WERI-Rb-1 (cell line): ENCODE measurements around the gene C19orf12.

Experiments
- DNase-seq: peaks from one replicate; pipeline ENCODE4 v3.0.0-alpha.2; 2020
- H3K27ac ChIP-seq: fragments of 250-450 bp; sonication (Bioruptor Pico); 2 replicates; pipeline ENCODE4 v1.5.1; 2020; ENCODE audit warnings: mild to moderate bottlenecking, moderate library complexity
- H3K27me3 ChIP-seq: fragments of 250-450 bp; sonication (Bioruptor Pico); 2 replicates; pipeline ENCODE4 v1.5.1; 2021; ENCODE audit warnings: mild to moderate bottlenecking, low read depth, moderate library complexity; ENCODE audit not compliant: insufficient read depth, severe bottlenecking
- H3K36me3 ChIP-seq: fragments of 250-450 bp; sonication (Bioruptor Pico); 2 replicates; pipeline ENCODE4 v1.5.1; 2020; ENCODE audit warnings: mild to moderate bottlenecking, moderate library complexity
- H3K4me3 ChIP-seq: 2 replicates; pipeline ENCODE4 v1.5.1; 2011; ENCODE audit warnings: low read depth, mild to moderate bottlenecking, control low read depth, low read length
- H3K9me3 ChIP-seq: fragments of 250-450 bp; sonication (Bioruptor Pico); 2 replicates; pipeline ENCODE4 v1.5.1; 2021; ENCODE audit warnings: mild to moderate bottlenecking, moderate library complexity; ENCODE audit not compliant: severe bottlenecking
- TF ChIP-seq, protein P1 (sequence below): IDR thresholded peaks from 2 replicates; pipeline ENCODE4 v1.5.1; 2011; ENCODE audit warnings: low read depth, mild to moderate bottlenecking, control low read depth, inconsistent platforms, low read length

C19orf12 gene

DNA sequence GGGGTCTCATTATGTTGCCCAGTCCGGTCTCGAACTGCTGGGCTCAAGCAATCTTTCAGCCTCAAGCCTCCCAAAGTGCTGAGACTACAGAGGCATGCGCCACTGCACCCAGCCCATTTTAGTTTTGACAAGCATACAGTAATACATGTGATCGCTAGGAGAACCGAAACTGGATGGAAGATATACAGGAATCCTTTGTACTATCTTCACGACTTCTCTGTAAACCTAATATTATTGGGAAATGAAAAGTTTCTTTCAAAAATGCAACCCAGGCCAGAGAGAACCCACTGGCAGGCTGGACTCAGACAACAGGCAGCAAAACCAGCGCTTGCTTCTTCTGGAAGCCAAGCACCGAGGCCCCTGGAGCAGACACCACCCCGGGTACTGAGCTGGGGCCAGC lies 9.4 kb downstream of the C19orf12 start:
- H3K9me3 ChIP-seq, result no peaks in the 10 kb centered on the region
- no peak overlapping the region for H3K4me3 ChIP-seq
- H3K27me3 ChIP-seq, result no peaks in the 10 kb centered on the region
- peaks cover 26% of the 10 kb centered on the region for H3K36me3 ChIP-seq
- TF ChIP-seq, protein P1, sequence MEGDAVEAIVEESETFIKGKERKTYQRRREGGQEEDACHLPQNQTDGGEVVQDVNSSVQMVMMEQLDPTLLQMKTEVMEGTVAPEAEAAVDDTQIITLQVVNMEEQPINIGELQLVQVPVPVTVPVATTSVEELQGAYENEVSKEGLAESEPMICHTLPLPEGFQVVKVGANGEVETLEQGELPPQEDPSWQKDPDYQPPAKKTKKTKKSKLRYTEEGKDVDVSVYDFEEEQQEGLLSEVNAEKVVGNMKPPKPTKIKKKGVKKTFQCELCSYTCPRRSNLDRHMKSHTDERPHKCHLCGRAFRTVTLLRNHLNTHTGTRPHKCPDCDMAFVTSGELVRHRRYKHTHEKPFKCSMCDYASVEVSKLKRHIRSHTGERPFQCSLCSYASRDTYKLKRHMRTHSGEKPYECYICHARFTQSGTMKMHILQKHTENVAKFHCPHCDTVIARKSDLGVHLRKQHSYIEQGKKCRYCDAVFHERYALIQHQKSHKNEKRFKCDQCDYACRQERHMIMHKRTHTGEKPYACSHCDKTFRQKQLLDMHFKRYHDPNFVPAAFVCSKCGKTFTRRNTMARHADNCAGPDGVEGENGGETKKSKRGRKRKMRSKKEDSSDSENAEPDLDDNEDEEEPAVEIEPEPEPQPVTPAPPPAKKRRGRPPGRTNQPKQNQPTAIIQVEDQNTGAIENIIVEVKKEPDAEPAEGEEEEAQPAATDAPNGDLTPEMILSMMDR, result no peak
- H3K27ac ChIP-seq, result no peak overlapping the region
- no peak for DNase-seq

DNA sequence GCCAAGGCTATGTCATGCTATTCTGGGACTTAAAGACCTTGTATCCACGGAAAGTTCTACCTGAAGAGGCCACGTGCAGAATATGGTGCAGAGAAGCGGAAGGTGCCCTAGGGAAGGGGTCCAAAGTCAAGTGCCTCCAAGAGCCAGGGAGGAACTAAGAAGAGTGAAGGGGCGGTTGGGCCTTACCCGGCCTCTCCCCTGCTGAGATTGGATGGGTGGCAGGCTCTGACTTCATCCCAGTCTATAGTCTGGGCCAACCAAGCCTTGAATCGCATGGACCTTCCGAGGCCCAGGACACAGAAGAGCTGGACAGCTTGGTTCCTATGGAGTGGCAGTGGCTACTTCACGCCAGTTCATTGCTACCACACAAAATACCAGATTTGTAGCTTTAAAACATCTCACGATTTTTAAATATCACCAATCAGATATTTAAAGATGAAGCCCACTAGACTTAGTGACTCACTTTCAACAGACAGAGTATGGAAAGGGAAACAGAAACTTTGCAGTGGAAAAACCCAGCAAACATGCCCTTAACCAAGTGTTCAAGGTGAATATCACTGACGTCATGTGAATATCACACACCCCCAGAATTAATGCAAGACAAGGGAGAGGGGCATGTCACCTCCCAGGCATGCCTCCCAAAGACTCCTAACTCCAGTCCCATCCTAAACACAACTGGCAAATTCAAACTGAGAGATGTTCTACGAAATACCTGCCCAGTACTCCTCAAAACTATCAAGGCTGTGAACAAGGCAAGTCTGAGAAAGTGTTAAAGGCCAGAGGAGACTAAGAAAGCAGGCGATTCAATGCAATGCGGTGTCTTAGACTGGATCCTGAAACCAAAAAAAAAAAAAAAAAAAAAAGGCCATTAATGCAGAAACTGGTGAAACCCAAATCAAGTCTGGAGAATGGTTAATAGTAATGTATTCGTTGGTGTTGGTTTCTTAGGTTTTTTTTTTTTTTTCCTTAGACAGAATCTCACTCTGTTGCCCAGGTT lies 10.2 kb downstream of the C19orf12 start:
- Histone ChIP-seq H3K27ac (no peak overlapping the region), H3K36me3 (peaks cover 26% of the 10 kb centered on the region), H3K9me3 (no peaks in the 10 kb centered on the region), H3K4me3 (no peak overlapping the region), H3K27me3 (no peaks in the 10 kb centered on the region)
- TF ChIP-seq, protein P1, result no peak
- DNase-seq, result no peak

DNA sequence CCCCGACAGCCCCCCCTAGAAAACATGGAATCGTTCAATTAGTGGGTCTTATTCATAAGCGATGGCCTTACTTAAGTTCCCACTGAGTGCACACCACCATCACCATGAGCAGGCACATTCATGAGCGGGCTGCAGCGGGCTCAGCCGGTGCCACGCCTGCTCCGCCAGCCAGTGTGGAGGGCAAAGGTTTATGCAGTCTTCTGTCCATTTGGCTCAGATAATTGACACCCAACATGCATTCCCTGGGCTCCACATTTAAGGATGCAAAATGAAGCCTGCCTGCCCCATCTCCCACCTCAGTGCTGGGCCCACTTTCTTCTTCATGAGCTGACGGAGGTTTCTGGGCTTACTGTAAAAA lies 12.1 kb downstream of the C19orf12 start:
- no peak overlapping the region for H3K27ac ChIP-seq
- no peak for DNase-seq
- H3K4me3 ChIP-seq, result no peak overlapping the region
- TF ChIP-seq, protein P1, result no peak
- no peaks in the 10 kb centered on the region for H3K9me3 ChIP-seq
- no peaks in the 10 kb centered on the region for H3K27me3 ChIP-seq
- H3K36me3 ChIP-seq, result peaks cover 26% of the 10 kb centered on the region

DNA sequence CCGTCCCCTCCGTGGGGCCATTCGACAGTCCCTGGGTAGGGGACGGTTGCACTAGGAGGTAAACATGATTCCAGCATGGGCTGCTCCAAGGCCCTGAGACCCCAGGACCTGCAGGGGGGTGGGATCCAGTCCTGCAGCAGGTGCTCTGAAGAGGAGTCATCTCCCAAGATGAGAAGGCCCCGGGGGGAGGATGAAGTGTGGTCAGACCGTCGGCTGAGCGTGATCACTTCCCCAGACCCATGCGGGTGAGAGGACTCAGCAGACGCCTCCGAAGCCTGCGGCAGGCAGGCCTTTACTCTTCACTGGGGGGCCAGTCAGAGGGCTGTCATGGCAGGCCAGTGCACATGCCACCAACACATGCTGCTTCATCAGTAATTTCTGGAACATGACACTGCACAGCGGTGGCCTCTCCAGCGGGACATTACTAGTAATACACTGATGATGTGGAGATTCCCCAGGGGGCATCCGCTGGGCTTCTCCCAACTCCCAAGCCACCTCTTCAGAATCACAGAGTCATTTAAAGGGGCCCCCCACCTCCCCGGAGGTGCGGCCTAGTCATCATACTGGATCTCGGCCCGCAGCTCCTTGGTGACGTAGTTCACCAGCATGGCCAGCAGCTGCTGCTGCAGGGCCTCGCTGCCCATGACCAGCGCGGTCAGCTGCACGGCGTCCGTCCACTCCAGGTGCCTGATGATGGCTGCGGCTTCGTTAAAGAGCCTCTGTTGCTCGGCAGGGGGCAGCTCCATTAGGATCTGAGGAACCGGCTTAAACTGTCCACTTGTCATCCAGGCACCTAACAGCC lies 12.7 kb downstream of the C19orf12 start:
- Histone ChIP-seq H3K9me3 (no peaks in the 10 kb centered on the region), H3K27ac (no peak overlapping the region), H3K4me3 (no peak overlapping the region), H3K36me3 (peaks cover 24% of the 10 kb centered on the region), H3K27me3 (no peaks in the 10 kb centered on the region)
- DNase-seq, result no peak
- TF ChIP-seq, protein P1, result no peak

DNA sequence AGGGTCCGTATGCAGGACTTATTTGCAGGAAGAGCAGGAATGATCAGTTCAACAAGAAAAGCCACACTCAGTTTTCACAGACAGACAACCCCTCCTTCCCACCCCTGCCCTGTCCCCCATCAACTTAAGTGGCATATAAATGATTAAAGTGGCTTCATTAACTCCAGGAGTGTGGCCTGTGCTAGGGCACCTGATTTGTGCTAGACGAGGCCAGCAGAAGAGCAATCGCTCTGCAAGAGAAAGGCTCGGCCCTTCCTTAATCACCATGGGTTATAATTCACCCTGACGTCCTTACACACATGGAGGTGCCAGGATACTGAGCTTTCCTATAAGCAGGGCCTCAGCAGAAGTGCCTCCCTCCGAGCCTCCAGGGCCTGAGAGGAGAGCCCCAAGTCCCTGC lies 14.6 kb downstream of the C19orf12 start:
- Histone ChIP-seq H3K27me3 (no peaks in the 10 kb centered on the region), H3K27ac (no peak overlapping the region), H3K9me3 (no peaks in the 10 kb centered on the region), H3K36me3 (peaks cover 12% of the 10 kb centered on the region), H3K4me3 (no peak overlapping the region)
- TF ChIP-seq, protein P1, result no peak
- no peak for DNase-seq
